HEK293 (cell line): Measurements from ENCODE around the gene ZFP2.
A peak's percentile ranks its signal among the peaks of the same experiment; 100 is the strongest.

Source experiments
- EGR2 ChIP-seq: fragments of 450-650 bp; formaldehyde crosslinking; IDR thresholded peaks from 2 replicates; pipeline ENCODE4 v1.5.1; 2016; ENCODE audit warnings: low read depth, missing biosample characterization, missing genetic modification characterization
- GLIS1 ChIP-seq: fragments of 450-650 bp; formaldehyde crosslinking; IDR thresholded peaks from 2 replicates; pipeline ENCODE4 v1.5.1; 2016; ENCODE audit warnings: missing biosample characterization, missing genetic modification characterization
- GLIS2 ChIP-seq: fragments of 450-650 bp; formaldehyde crosslinking; IDR thresholded peaks from 2 replicates; pipeline ENCODE4 v1.5.1; 2016; ENCODE audit warnings: missing biosample characterization, missing genetic modification characterization
- MZF1 ChIP-seq: fragments of 450-650 bp; formaldehyde crosslinking; IDR thresholded peaks from 2 replicates; pipeline ENCODE4 v1.5.1; 2017; ENCODE audit warnings: missing biosample characterization, missing genetic modification characterization, borderline replicate concordance
- PBX3 ChIP-seq: sonication (generic); formaldehyde crosslinking; IDR thresholded peaks from 2 replicates; pipeline ENCODE4 v1.8.1; 2022; ENCODE audit warnings: mild to moderate bottlenecking, moderate library complexity, missing genetic modification reagents
- PRDM10 ChIP-seq: fragments of 450-650 bp; formaldehyde crosslinking; IDR thresholded peaks from 2 replicates; pipeline ENCODE4 v1.5.1; 2016; ENCODE audit warnings: missing biosample characterization, missing genetic modification characterization
- SP7 ChIP-seq: fragments of 450-650 bp; formaldehyde crosslinking; IDR thresholded peaks from 2 replicates; pipeline ENCODE4 v1.5.1; 2016; ENCODE audit warnings: missing biosample characterization, missing genetic modification characterization
- ZBTB10 ChIP-seq: fragments of 450-650 bp; formaldehyde crosslinking; IDR thresholded peaks from 2 replicates; pipeline ENCODE4 v1.5.1; 2016; ENCODE audit warnings: missing biosample characterization, missing genetic modification characterization
- ZBTB20 ChIP-seq: fragments of 450-650 bp; formaldehyde crosslinking; IDR thresholded peaks from 2 replicates; pipeline ENCODE4 v1.5.1; 2016; ENCODE audit warnings: missing biosample characterization, missing genetic modification characterization
- ZBTB21 ChIP-seq: fragments of 450-650 bp; formaldehyde crosslinking; IDR thresholded peaks from 2 replicates; pipeline ENCODE4 v1.5.1; 2017; ENCODE audit warnings: missing biosample characterization, missing genetic modification characterization
- ZFP37 ChIP-seq: fragments of 450-650 bp; formaldehyde crosslinking; IDR thresholded peaks from 2 replicates; pipeline ENCODE4 v1.5.1; 2016; ENCODE audit warnings: missing biosample characterization, missing genetic modification characterization
- ZFP41 ChIP-seq: fragments of 450-650 bp; formaldehyde crosslinking; IDR thresholded peaks from 2 replicates; pipeline ENCODE4 v1.5.1; 2016; ENCODE audit warnings: missing biosample characterization, missing genetic modification characterization, borderline replicate concordance
- ZNF202 ChIP-seq: fragments of 450-650 bp; formaldehyde crosslinking; IDR thresholded peaks from 2 replicates; pipeline ENCODE4 v1.5.1; 2016; ENCODE audit warnings: missing biosample characterization, missing genetic modification characterization, borderline replicate concordance
- ZNF23 ChIP-seq: fragments of 450-650 bp; formaldehyde crosslinking; IDR thresholded peaks from 2 replicates; pipeline ENCODE4 v1.5.1; 2016; ENCODE audit warnings: missing biosample characterization, missing genetic modification characterization, borderline replicate concordance
- ZNF266 ChIP-seq: fragments of 450-650 bp; formaldehyde crosslinking; IDR thresholded peaks from 2 replicates; pipeline ENCODE4 v1.5.1; 2016; ENCODE audit warnings: missing biosample characterization, missing genetic modification characterization, low read depth
- ZNF280D ChIP-seq: fragments of 450-650 bp; formaldehyde crosslinking; IDR thresholded peaks from 2 replicates; pipeline ENCODE4 v1.5.1; 2016; ENCODE audit warnings: missing biosample characterization, missing genetic modification characterization
- ZNF311 ChIP-seq: fragments of 450-650 bp; formaldehyde crosslinking; IDR thresholded peaks from 2 replicates; pipeline ENCODE4 v1.5.1; 2017; ENCODE audit warnings: missing biosample characterization, missing genetic modification characterization, borderline replicate concordance
- ZNF335 ChIP-seq: fragments of 450-650 bp; formaldehyde crosslinking; conservative IDR thresholded peaks from 2 replicates; pipeline ENCODE4 v1.5.1; 2016; ENCODE audit warnings: missing biosample characterization, missing genetic modification characterization
- ZNF394 ChIP-seq: fragments of 450-650 bp; formaldehyde crosslinking; IDR thresholded peaks from 2 replicates; pipeline ENCODE4 v1.5.1; 2016; ENCODE audit warnings: missing biosample characterization, missing genetic modification characterization, mild to moderate bottlenecking, moderate library complexity, borderline replicate concordance
- ZNF423 ChIP-seq: fragments of 450-650 bp; formaldehyde crosslinking; IDR thresholded peaks from 2 replicates; pipeline ENCODE4 v1.5.1; 2016; ENCODE audit warnings: missing biosample characterization, missing genetic modification characterization
- ZNF501 ChIP-seq: fragments of 450-650 bp; formaldehyde crosslinking; IDR thresholded peaks from 2 replicates; pipeline ENCODE4 v1.5.1; 2016; ENCODE audit warnings: missing biosample characterization, missing genetic modification characterization
- ZNF514 ChIP-seq: fragments of 450-650 bp; formaldehyde crosslinking; IDR thresholded peaks from 2 replicates; pipeline ENCODE4 v1.5.1; 2016; ENCODE audit warnings: missing biosample characterization, missing genetic modification characterization
- ZNF529 ChIP-seq: fragments of 450-650 bp; formaldehyde crosslinking; IDR thresholded peaks from 2 replicates; pipeline ENCODE4 v1.5.1; 2017; ENCODE audit warnings: missing genetic modification characterization, missing biosample characterization; ENCODE audit not compliant: insufficient replicate concordance
- ZNF530 ChIP-seq: fragments of 450-650 bp; formaldehyde crosslinking; IDR thresholded peaks from 2 replicates; pipeline ENCODE4 v1.5.1; 2016; ENCODE audit warnings: low read depth, missing biosample characterization, missing genetic modification characterization
- ZNF701 ChIP-seq: fragments of 450-650 bp; formaldehyde crosslinking; IDR thresholded peaks from 2 replicates; pipeline ENCODE4 v1.5.1; 2016; ENCODE audit warnings: missing biosample characterization, missing genetic modification characterization
- ZNF76 ChIP-seq: fragments of 450-650 bp; formaldehyde crosslinking; IDR thresholded peaks from 2 replicates; pipeline ENCODE4; 2016; ENCODE audit warnings: low read depth, missing biosample characterization, missing genetic modification characterization, borderline replicate concordance
- ZNF785 ChIP-seq: fragments of 450-650 bp; formaldehyde crosslinking; IDR thresholded peaks from 2 replicates; pipeline ENCODE4 v1.5.1; 2016; ENCODE audit warnings: missing biosample characterization, missing genetic modification characterization
- ZNF792 ChIP-seq: fragments of 450-650 bp; formaldehyde crosslinking; IDR thresholded peaks from 2 replicates; pipeline ENCODE4 v1.5.1; 2016; ENCODE audit warnings: missing biosample characterization, missing genetic modification characterization
- ZNF837 ChIP-seq: fragments of 450-650 bp; formaldehyde crosslinking; IDR thresholded peaks from 2 replicates; pipeline ENCODE4 v1.5.1; 2016; ENCODE audit warnings: missing biosample characterization, missing genetic modification characterization

ZFP2 gene

GRCh38 chr5:178859625-178860521 lies 35.8 kb upstream of the ZFP2 start, which contains the start of gene ZNF354B (continued):
- TF ChIP-seq ZBTB21 (tag by site-specific recombination): no peak
- no peak for TF ChIP-seq ZNF514
- TF ChIP-seq ZNF530 (tag by site-specific recombination): no peak
- TF ChIP-seq ZNF792 (tag by site-specific recombination): no peak
- no peak for TF ChIP-seq ZFP37 (tag by site-specific recombination)
- no peak for TF ChIP-seq ZNF701 (tag by site-specific recombination)
- TF ChIP-seq ZNF335 (tag by site-specific recombination): peak; percentile 98
- TF ChIP-seq EGR2 (tag by site-specific recombination): no peak
- no peak for TF ChIP-seq ZNF23 (tag by site-specific recombination)
- TF ChIP-seq ZFP41 (tag by site-specific recombination): no peak
- TF ChIP-seq ZNF280D (tag by site-specific recombination): no peak
- TF ChIP-seq ZNF311 (tag by site-specific recombination): peak; percentile 89; the same call in 1 of the 2 replicates
- TF ChIP-seq ZBTB10 (tag by site-specific recombination): 0 out of 2 replicates have a peak, but pooled peaks have one; percentile 45
- peak; percentile 74; the same call in 1 of the 2 replicates for TF ChIP-seq GLIS2 (tag by site-specific recombination)
- TF ChIP-seq ZNF394 (tag by site-specific recombination): peak; percentile 42; the same call in 1 of the 2 replicates
- peak; percentile 67 for TF ChIP-seq PRDM10 (tag by site-specific recombination)
- peak; percentile 98 for TF ChIP-seq ZNF76 (tag by site-specific recombination)
- TF ChIP-seq SP7 (tag by site-specific recombination): peak; percentile 53; the same call in 1 of the 2 replicates
- no peak for TF ChIP-seq ZNF501 (tag by site-specific recombination)
- no peak for TF ChIP-seq MZF1 (tag by site-specific recombination)
- TF ChIP-seq PBX3 (CRISPR knock-in tag): peak; percentile 58; the same call in 1 of the 2 replicates
- no peak for TF ChIP-seq ZNF837 (tag by site-specific recombination)
- no peak for TF ChIP-seq ZNF423 (tag by site-specific recombination)
- TF ChIP-seq ZNF266: no peak
- TF ChIP-seq ZNF529 (tag by site-specific recombination): no peak
- TF ChIP-seq GLIS1 (tag by site-specific recombination): 0 out of 2 replicates have a peak, but pooled peaks have one; percentile 30
- TF ChIP-seq ZNF202 (tag by site-specific recombination): no peak
- TF ChIP-seq ZNF785 (tag by site-specific recombination): peak; percentile 74; the same call in 1 of the 2 replicates
- TF ChIP-seq ZBTB20 (tag by site-specific recombination): peak; percentile 99
